Breast epithelium (tissue), 4 donors: ENCODE measurements around the gene ZMIZ1. TPM values are rescaled to one million over a fixed set of nuclear protein-coding genes. Genes with fewer than 3 reads are reported as not detected.

ENCODE experiments used
- DNase-seq, 2 donors: peaks; one replicate each; pipeline ENCODE4 v3.0.0-alpha.2; 2019; ENCODE audit warnings: low spot score in 2 of 2
- H3K27ac ChIP-seq, 2 donors: fragments of 200-600 bp; sonication (generic) in 1 of 2; one replicate each; pipeline ENCODE4 v1.5.1; 2016 to 2019; ENCODE audit warnings: mild to moderate bottlenecking in 1 of 2
- H3K27me3 ChIP-seq, 2 donors: fragments of 200-600 bp; sonication (generic) in 1 of 2; one replicate each; pipeline versions ENCODE4 v1.5.1 to v1.6.0; 2017 to 2019; ENCODE audit warnings: control low read depth in 1 of 2, mild to moderate bottlenecking in 1 of 2
- H3K36me3 ChIP-seq: fragments of 200-600 bp; one replicate; pipeline ENCODE4 v1.5.1; 2019
- H3K4me1 ChIP-seq, 2 donors: fragments of 200-600 bp; sonication (generic); one replicate each; pipeline ENCODE4 v1.5.1; 2016 to 2019; ENCODE audit warnings: control low read depth in 1 of 2
- H3K4me3 ChIP-seq, 3 donors: fragments of 200-600 bp; sonication (generic); 1 replicate in 2 of 3; 2 replicates in 1 of 3; pipeline ENCODE4 v1.5.1; 2016 to 2019; ENCODE audit warnings: mild to moderate bottlenecking in 3 of 3, moderate library complexity in 2 of 3
- H3K9me3 ChIP-seq, 2 donors: fragments of 200-600 bp; sonication (generic) in 1 of 2; one replicate each; pipeline ENCODE4 v1.5.1; 2016 to 2019; ENCODE audit warnings: control low read depth in 1 of 2
- CTCF ChIP-seq, 3 donors: fragments of 450-650 bp; IDR thresholded peaks; one replicate each; pipeline ENCODE4 v1.5.1; 2016 to 2017; ENCODE audit warnings: antibody characterized with exemption in 3 of 3, mild to moderate bottlenecking in 3 of 3, moderate library complexity in 3 of 3
- POLR2A ChIP-seq: fragments of 450-650 bp; IDR thresholded peaks from one replicate; pipeline ENCODE4 v1.6.1; 2016; ENCODE audit warnings: antibody characterized with exemption, mild to moderate bottlenecking, moderate library complexity
- POLR2AphosphoS5 ChIP-seq, 3 donors: sonication (generic); formaldehyde crosslinking; IDR thresholded peaks; one replicate each; pipeline ENCODE4 v1.6.1; 2017; ENCODE audit warnings: antibody characterized with exemption in 3 of 3
- intact Hi-C: fragments of 100-400 bp; cut with DNase I; formaldehyde crosslinking; loops from one replicate; pipeline ENCODE4 v1.15.1; 2023; ENCODE audit warnings: low total_unique reads
- total RNA-seq, 3 donors: library from RNA; depleted of rRNA; stranded (reverse); fragments of >200 nt; gene quantifications; one replicate each; pipeline ENCODE4 v1.1.0, GENCODE V29; 2016

Gene ZMIZ1
- total RNA-seq, 3 donors from 2014 or later, result 34.4 to 63.7 (median 39.8) TPM

- Histone ChIP-seq H3K27me3 (no peaks in the 10 kb centered on the region), H3K4me3 (no peak overlapping the region), H3K9me3 (peaks cover 0 to 4% of the 10 kb centered on the region in 2 donors), H3K36me3 (no peaks in the 10 kb centered on the region), H3K4me1 (no peaks in the 10 kb centered on the region), H3K27ac (no peak overlapping the region)
- DNase-seq, result no peak
- intact Hi-C loops, result no loop called here
- no peak for TF ChIP-seq CTCF (IDR thresholded peaks at IDR 0.05)
- no peak for TF ChIP-seq POLR2AphosphoS5 (IDR thresholded peaks at IDR 0.05)
- TF ChIP-seq POLR2A, result no peak
Observed at GRCh38 chr10:79021331-79021907, 47.3 kb upstream of the ZMIZ1 start.

- H3K27ac ChIP-seq, result no peak overlapping the region
Observed at GRCh38 chr10:79021948-79022499, 46.7 kb upstream of the ZMIZ1 start.

GRCh38 chr10:79022565-79023230 lies 46.1 kb upstream of the ZMIZ1 start:
- Histone ChIP-seq H3K4me1 (no peaks in the 10 kb centered on the region), H3K27me3 (no peaks in the 10 kb centered on the region), H3K36me3 (no peaks in the 10 kb centered on the region), H3K9me3 (peaks cover 0 to 4% of the 10 kb centered on the region in 2 donors), H3K27ac (no peak overlapping the region), H3K4me3 (no peak overlapping the region)
- intact Hi-C loops, result no loop called here
- no peak for DNase-seq
- no peak for TF ChIP-seq POLR2A
- TF ChIP-seq POLR2AphosphoS5 (IDR thresholded peaks at IDR 0.05), result no peak
- no peak for TF ChIP-seq CTCF (IDR thresholded peaks at IDR 0.05)

More at GRCh38 chr10:79021948-79022499, 46.7 kb upstream of the ZMIZ1 start:
- intact Hi-C loops, result no loop called here
- DNase-seq, result no peak
- H3K4me3 ChIP-seq, result no peak overlapping the region
- no peaks in the 10 kb centered on the region for H3K36me3 ChIP-seq
- H3K27me3 ChIP-seq, result no peaks in the 10 kb centered on the region
- H3K9me3 ChIP-seq, result peaks cover 0 to 4% of the 10 kb centered on the region in 2 donors
- TF ChIP-seq POLR2AphosphoS5 (IDR thresholded peaks at IDR 0.05) (no peak), CTCF (IDR thresholded peaks at IDR 0.05) (no peak), POLR2A (no peak)
- H3K4me1 ChIP-seq, result no peaks in the 10 kb centered on the region

DNA sequence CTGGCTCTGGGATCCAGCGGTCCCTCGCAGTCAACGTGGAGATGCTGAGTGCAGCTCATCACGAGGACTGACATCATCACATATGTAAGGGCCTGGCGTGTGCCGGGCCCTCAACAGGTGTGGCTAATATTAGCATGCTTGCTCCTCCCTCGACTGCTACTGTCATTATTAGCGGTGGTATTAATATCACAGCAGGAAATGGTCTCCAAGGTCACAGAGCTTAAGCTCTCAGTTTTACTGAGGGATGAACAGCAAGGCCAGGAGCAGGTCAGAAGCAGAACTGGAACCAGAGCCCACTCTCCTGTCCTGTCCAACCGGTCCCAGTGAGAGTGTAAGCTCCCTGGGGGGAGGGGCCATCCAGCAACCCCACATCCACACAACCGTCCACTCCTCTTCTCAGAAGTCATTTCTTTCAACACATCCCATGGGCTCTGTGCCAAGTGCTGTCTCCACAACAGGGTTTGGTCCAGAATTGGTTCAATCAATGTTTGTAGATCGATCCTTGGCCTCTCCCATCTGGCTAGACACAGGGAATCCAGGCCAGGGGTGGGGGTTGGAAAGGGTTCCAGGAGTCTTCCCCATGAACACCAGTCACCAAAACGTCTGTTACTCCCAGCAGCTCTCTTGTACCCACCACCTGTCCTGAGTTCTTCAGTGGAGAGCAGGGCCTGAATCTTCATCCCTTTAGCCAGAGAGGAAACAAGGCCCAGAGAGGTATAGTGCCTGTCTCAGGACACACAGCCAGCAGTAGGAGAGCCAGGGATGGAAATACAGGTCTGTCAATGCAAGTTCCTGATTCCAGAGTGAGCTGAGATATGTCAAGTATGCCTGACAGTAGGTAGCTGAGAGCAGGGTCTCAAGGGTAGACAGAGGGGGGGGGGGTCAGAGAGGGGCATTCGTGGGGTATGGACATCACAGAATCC lies 45.3 kb upstream of the ZMIZ1 start:
- Histone ChIP-seq H3K9me3 (no peaks in the 10 kb centered on the region), H3K27me3 (no peaks in the 10 kb centered on the region), H3K27ac (no peak overlapping the region), H3K4me1 (no peaks in the 10 kb centered on the region), H3K4me3 (no peak overlapping the region), H3K36me3 (no peaks in the 10 kb centered on the region)
- intact Hi-C loops, result no loop called here
- DNase-seq, result no peak
- TF ChIP-seq POLR2A, result no peak
- no peak for TF ChIP-seq POLR2AphosphoS5 (IDR thresholded peaks at IDR 0.05)
- TF ChIP-seq CTCF (IDR thresholded peaks at IDR 0.05), result no peak
